T47D (cell line): ENCODE results near the gene POMT1.

Experiments used
- DNase-seq, 2 experiments: peaks; one replicate each; pipeline versions ENCODE4 v3.0.0 to v3.0.0-alpha.2; 2011 to 2012; ENCODE audit warnings: low read depth in 1 of 2, low spot score in 1 of 2
- JUND ChIP-seq: IDR thresholded peaks from 2 replicates; pipeline ENCODE4 v1.6.1; 2012; ENCODE audit warnings: low read depth
- in situ Hi-C: cut with HindIII; loops from 2 replicates; pipeline ENCODE4 v1.10.0; 2016; ENCODE audit warnings: low sequenced_read_pairs, low pct_unique_long_range_greater_than_20kb

The POMT1 gene

DNA sequence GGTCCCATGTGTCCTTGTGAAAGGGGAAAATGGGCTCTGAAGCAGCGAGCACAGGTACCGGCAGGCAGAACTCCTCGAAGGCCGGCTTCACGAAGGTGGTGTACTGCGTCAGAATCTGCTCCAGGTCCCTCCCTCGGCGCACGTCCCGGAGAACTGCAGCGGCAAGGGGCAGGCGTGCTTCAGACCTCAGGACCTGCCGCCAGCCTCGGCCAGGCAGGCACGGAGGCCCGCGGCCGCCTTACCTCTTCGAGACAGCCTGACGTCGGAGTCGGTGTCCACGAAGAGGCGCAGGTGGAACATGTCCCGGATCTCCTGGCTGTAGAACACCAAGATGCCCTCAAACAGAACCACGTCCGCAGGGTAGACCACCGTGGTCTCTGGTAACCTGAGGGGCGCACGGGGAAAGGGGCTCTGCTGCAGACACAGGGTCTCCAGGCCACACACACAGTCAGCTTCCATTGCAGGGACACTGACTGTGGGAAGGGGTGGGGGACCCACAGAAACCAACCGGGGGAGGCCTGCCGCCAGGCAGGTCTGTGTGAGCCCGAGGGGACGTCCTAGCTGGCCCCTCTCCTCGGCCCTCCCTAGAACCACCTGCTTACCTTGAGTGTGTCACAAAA lies 26.3 kb downstream of the POMT1 start:
- in situ Hi-C loops, result no loop called here

DNA sequence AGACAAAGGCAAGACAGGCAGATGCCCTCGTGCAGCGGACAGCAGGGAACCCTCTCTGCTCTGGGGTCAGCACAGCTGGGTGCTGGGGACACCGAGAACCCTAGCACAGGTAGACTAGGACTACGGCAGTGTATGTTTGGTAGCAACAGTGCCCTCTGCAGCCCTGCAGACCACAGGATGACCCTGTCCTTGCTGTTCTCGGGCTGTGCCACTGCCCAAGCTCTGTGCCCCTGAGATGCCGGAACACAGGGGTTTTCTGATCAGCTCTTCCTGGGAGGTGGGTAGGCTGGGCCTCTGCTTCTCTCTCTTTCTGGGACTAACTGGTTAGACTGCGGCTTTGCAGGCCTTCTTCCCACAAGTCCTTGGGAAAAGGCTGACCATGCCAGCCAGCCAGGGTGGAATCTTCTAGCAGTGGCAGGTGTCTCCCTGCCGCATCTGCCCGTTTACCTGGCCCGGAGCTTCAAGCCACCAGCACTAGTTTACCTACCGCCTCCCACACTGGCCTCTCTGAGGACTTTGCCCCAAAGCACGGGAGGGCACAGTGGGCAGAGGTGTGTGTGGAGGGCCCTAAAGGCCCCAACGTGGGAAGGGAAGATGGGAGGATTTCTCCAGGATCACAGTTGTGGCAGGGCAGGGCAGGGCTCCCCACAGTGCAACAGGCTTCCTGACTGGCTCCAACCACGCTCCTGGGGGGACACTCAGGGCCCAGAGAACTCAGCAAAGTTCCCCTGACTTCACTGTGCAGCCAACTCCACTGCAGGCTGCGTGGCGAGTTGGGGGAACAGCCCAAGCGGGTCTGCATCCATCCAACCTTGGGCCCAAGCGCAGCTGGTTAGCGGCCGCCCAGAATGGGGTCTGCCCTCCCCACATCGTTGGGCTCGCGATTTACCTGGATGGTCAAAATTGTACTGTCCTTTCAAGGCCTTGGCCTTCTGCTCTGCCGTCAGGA lies 27.2 kb downstream of the POMT1 start:
- in situ Hi-C loops, result no loop called here
- TF ChIP-seq JUND, result no peak
- DNase-seq, result no peak

More for the DNA sequence above, 26.3 kb downstream of the POMT1 start:
- no peak for DNase-seq
- TF ChIP-seq JUND, result no peak

DNA sequence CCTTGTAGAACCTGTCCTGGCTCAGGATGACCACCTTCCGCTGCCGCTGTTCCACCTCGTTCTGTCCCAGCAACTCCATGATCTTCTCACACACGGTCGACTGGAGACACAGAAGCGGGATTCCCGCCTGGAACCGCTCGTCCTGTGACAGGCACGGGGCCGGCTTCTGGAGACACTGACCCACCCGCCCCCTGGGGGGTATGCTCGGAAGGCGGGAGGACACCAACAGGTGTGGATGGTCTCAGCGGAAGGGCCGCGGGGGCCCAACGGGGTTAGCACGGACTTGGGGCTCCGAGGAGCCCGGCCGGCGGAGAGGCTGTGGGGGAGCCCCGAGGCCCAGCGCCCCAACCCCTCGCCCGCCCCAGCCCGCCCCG lies 27.8 kb downstream of the POMT1 start:
- no peak for TF ChIP-seq JUND
- peak; percentile 64 to 86 for DNase-seq
- in situ Hi-C loops, result no loop called here

DNA sequence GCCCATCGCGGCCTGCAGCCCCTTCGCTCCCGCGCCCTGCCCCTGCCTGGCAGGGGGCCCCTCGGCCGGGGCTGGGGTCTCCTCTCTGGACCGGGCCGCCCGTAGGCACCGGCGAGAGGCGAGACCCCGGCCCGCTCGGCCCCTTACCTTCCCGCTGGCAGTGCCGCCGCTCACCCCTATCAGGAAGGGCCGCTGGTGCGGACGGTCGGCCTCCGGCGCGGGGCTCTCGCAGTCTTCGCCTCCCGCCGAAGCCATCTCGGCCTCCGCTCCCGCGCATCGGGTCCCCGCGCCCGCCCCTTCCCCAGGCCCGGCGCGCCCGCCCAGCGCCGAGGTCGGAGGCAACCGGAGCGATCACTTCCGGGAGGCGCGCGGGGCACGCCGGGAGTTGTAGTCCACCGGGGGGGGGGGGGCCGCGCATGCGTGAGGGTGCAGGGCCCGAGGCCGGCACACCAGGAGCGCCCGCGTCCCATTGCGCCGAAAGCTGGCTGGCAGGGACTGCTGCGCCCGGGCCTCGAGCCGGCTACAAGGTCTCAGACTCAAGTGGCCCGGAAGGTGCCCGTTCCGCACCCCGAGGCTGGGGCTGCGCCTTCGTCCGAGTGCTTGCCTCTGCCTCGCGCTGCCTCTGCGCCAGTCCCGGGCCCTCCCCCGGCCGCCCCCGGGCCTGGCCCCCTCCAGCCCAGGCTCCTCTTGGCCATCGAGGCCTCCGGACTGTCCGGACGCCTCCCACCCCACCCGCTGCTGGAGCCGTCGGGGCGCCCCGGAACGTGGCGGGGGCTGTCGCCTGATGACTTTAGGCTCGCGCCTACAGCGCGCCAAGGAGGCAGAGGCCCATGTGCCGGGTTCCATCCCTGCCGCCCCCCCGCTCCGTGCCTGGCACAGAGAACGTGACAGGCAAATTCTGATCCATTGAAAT lies 28.5 kb downstream of the POMT1 start, which contains the start of gene UCK1:
Gene UCK1, minus strand, starts transcription at position 344 of the 913 bp plus-strand sequence. Its CDS starts 89 bp downstream, at position 255.
- no peak for TF ChIP-seq JUND
- in situ Hi-C loops, result no loop called here
- DNase-seq, result peak; percentile 90 to 96

DNA sequence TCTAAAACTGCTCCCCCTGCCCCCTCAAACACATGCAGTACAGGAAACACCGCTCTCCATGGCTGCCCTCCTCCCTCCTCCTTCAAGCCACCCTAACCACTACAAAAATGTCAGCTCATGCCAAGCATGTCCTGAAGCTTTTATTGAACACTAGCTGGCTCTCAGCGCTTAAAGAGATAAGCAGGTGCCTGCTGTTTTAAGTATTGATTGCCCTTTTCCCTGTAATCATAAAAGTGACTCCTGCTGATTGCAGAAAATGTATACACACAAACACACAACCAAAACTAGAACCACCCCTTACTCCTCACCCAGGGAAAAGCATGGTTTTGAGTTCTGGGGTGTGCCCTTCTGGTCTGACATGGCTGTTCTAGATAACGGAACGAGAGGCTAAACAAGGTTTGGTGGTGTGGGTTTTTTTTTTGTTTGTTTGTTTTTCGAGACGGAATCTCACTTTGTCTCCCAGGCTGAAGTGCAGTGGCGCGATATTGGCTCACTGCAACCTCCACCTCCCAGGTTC lies 32.1 kb downstream of the POMT1 start:
- no peak for TF ChIP-seq JUND
- in situ Hi-C loops, result no loop called here
- DNase-seq, result no peak

DNA sequence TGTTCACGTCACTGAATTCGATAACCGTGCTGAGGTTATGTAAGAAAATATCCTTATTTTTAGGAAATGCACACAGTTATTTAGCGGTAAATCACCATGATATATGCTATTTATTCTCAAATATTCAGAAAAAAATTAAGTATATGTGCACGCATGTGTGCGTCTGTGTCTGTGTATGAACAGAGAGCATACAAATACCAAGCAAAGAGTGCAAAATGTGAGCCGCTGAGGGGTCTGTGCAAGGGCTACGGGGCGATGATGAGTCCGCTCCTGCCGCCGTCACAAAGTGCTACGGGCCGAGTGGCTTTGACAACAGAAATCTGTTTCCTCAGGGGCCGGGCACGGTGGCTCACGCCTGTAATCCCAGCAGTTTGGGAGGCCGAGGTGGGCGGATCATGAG lies 35.2 kb downstream of the POMT1 start:
- TF ChIP-seq JUND, result no peak

DNA sequence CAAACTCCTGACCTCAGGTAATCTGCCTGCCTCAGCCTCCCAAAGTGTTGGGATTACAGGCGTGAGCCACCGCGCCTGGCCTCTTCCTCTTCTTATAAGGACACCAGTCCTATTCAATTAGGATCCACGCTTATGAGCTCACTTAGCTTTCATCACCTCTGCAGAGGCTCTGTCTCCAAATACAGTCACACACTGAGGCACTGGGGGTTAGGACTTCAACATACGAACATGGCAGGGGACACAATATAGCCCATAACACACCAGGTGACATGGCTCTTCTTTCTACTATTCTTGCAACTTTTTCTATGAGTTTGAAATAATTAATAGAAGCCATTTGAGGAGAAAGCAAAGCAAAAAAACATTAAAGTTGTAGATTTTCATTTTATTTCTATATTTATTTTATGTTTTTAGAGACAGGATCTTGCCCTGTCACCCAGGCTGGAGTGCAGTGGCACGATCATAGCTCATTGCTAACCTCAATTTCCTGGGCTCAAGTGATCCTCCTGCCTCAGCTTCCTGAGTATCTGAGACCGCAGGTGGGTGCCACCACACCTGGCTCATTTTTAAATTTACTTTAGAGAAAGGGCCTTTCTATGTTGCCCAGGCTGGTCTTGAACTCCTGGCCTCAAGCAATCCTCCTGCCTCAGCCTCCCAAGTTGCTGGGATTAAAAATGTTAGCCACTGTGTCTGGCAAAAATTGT lies 36.7 kb downstream of the POMT1 start:
- in situ Hi-C loops, result no loop called here
- TF ChIP-seq JUND, result no peak
- DNase-seq, result no peak

More for the DNA sequence above, 35.2 kb downstream of the POMT1 start:
- in situ Hi-C loops, result no loop called here
- no peak for DNase-seq

DNA sequence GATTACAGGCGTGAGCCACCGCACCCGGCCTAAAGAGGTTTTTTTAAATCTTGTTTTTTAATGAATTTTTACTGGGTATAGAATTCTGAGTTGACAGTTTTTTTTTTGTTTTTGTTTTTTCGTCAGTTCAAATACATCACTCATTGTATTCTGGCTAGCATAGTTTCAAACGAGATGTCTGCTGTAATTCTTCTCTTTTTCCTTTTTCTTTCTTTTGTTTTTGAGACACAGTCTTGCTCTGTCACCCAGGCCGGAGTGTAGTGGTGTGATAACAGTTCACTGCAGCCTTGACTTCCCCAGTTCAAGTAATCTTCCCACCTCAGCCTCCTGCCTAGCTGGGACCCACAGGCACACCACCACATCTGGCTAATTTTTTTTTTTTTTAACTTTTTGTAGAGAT lies 40.4 kb downstream of the POMT1 start:
- no peak for TF ChIP-seq JUND
- in situ Hi-C loops, result no loop called here
- DNase-seq, result no peak

DNA sequence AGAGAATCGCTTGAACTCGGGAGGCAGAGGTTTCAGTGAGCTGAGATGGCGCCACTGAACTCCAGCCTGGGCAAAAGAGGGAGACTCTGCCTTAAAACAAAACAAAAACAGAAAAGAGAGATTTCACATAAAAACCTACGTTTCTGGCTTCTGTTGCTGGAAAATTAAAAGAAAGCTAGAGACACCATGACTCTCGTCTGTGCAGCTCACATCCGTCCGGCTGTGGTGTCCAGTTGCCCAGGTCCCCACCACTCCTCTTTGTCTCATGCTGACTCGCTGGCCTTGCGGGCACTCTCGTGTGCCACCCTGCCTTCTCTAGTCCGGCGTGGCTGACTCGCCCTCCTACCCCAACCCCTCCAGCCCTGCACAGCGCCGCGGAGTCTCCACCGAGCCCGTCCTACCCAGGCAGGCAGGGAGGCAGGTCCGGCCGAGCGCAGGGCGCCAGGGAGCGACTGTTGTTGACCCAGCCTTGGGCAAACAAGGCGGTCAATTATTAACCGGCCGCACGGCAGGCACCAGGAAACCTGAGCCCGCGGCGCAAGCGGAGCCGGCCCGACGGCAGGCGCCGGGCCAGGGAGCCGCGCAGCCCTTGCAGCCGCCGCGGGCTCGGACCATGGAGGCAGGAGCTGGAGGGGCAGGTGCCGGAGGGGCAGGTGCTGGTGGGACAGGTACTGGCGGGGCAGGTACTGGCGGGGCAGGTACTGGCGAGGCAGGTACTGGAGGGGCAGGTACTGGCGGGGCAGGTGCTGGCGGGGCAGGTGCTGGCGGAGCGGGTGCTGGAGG lies 42.5 kb downstream of the POMT1 start, which contains the start of gene PRRT1B:
Gene PRRT1B, plus strand, starts transcription at position 521 of the 783 bp plus-strand sequence. Its CDS starts 93 bp downstream, at position 614.
- in situ Hi-C loops, result no loop called here
- DNase-seq, result peak; percentile 92 to 95
- no peak for TF ChIP-seq JUND

DNA sequence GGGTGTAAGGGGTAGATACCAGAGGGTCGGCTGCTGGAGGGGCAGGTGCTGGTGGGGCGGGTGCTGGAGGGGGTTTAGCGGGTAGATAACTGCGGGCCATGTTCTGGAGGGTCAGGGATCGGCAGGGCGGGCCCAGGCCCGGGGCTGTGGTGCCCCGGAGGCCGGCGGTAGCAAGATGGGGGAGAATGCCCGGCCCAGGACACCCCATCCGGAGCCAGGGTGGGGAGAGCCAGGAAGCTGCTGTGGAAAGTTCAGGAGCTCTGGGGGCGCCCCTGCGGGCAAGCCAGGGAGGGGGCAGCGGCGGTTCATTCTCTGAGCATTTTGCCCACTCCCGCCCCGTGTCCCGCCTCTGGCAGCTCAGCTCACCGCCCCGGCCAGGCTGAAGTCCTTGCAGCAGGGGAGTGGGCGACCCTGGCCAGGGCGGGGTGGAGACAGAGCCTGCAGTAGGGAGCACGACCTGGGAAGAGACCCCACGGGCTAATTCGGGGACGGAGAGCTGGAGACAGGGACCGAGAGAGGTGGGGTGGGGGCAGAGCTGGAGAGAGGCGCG lies 43.1 kb downstream of the POMT1 start:
- DNase-seq, result no peak
- in situ Hi-C loops, result no loop called here
- no peak for TF ChIP-seq JUND
